SK-N-SH (cell line): ENCODE data around the gene ANK3. TPM values are rescaled to one million over a fixed set of nuclear protein-coding genes. Genes with fewer than 3 reads are reported as not detected.

Source experiments
- CTCF ChIA-PET: fragments of 300-600, 350-600 bp; formaldehyde crosslinking; extraction: SDS; loops from one replicate; lab custom pipeline; 2021; lab: Yijun Ruan, JAX
- POLR2A ChIA-PET: fragments of 350-600 bp; sonication (Branson Sonifier 250); formaldehyde crosslinking; extraction: SDS; loops from one replicate; lab custom pipeline; 2020; ENCODE audit warnings: antibody characterized with exemption, inconsistent platforms; lab: Yijun Ruan, JAX
- DNase-seq: peaks from one replicate; pipeline ENCODE4 v3.0.0; 2012
- H2AFZ ChIP-seq: fragments of 200-600 bp; sonication (generic); 2 replicates; pipeline ENCODE4 v1.8.1; 2016; ENCODE audit warnings: antibody characterized with exemption, mild to moderate bottlenecking, low read depth
- H3F3A ChIP-seq: fragments of 200-600 bp; sonication (generic); replicated peaks from 2 replicates; pipeline ENCODE3; 2016; ENCODE audit warnings: antibody characterized with exemption, mild to moderate bottlenecking; ENCODE audit not compliant: insufficient read depth
- H3K27ac ChIP-seq, 2 experiments: fragments of 200-500 bp in 1 of 2; fragments of 200-600 bp in 1 of 2; sonication (Bioruptor generic) in 1 of 2; sonication (generic), shearing (Covaris generic) in 1 of 2; 2 replicates each; pipeline versions ENCODE4 v1.5.1 to v1.6.1; 2014 to 2016; ENCODE audit warnings: low read depth in 2 of 2, inconsistent platforms in 1 of 2, low read length in 1 of 2, mild to moderate bottlenecking in 1 of 2, mixed read lengths in 1 of 2
- H3K27me3 ChIP-seq: fragments of 200-600 bp; sonication (generic), shearing (Covaris generic); 2 replicates; pipeline ENCODE4 v1.6.1; 2016; ENCODE audit warnings: mixed run types; ENCODE audit not compliant: insufficient read depth
- H3K36me3 ChIP-seq, 2 experiments: fragments of 200-500 bp in 1 of 2; fragments of 200-600 bp in 1 of 2; sonication (Bioruptor generic) in 1 of 2; sonication (generic) in 1 of 2; replicated peaks in 1 of 2; 2 replicates each; pipeline versions ENCODE3 to v1.5.1; 2014 to 2016; ENCODE audit warnings: low read length in 1 of 2, mild to moderate bottlenecking in 1 of 2; ENCODE audit not compliant: insufficient read depth in 2 of 2, control insufficient read depth in 1 of 2
- H3K4me1 ChIP-seq, 2 experiments: fragments of 200-500 bp in 1 of 2; fragments of 200-600 bp in 1 of 2; sonication (Bioruptor generic) in 1 of 2; sonication (generic), shearing (Covaris generic) in 1 of 2; 2 replicates each; pipeline versions ENCODE4 v1.5.1 to v1.6.1; 2014 to 2016; ENCODE audit warnings: low read depth in 1 of 2, low read length in 1 of 2, mixed run types in 1 of 2; ENCODE audit not compliant: insufficient read depth in 2 of 2, control insufficient read depth in 1 of 2
- H3K4me2 ChIP-seq: fragments of 200-600 bp; sonication (generic), shearing (Covaris generic); 2 replicates; pipeline ENCODE4 v1.6.1; 2017; ENCODE audit warnings: mixed run types
- H3K4me3 ChIP-seq, 2 experiments: fragments of 200-500 bp in 1 of 2; fragments of 200-600 bp in 1 of 2; sonication (Bioruptor generic) in 1 of 2; sonication (generic), shearing (Covaris generic) in 1 of 2; 2 replicates each; pipeline versions ENCODE4 v1.5.1 to v1.8.1; 2014 to 2016; ENCODE audit warnings: low read depth in 2 of 2, inconsistent platforms in 1 of 2, low read length in 1 of 2, mild to moderate bottlenecking in 1 of 2, mixed read lengths in 1 of 2, moderate library complexity in 1 of 2
- H3K79me2 ChIP-seq: fragments of 200-600 bp; sonication (generic); 2 replicates; pipeline ENCODE4 v1.8.1; 2017; ENCODE audit warnings: mild to moderate bottlenecking; ENCODE audit not compliant: insufficient read depth
- H3K9ac ChIP-seq: fragments of 200-600 bp; sonication (generic); 2 replicates; pipeline ENCODE4 v1.6.1; 2017; ENCODE audit warnings: mixed run types
- H3K9me2 ChIP-seq: fragments of 200-600 bp; sonication (generic); 2 replicates; pipeline ENCODE4 v1.6.1; 2017; ENCODE audit warnings: mixed run types
- H3K9me3 ChIP-seq: fragments of 200-600 bp; sonication (generic); 2 replicates; pipeline ENCODE4 v1.6.1; 2017; ENCODE audit warnings: mixed run types, mild to moderate bottlenecking, moderate library complexity
- H4K20me1 ChIP-seq: fragments of 200-600 bp; sonication (generic); 2 replicates; pipeline ENCODE4 v1.6.1; 2017; ENCODE audit warnings: mild to moderate bottlenecking, mixed run types; ENCODE audit not compliant: insufficient read depth
- ELF1 ChIP-seq: IDR thresholded peaks from 2 replicates; pipeline ENCODE4 v1.4.0; 2012
- EZH2phosphoT487 ChIP-seq: fragments of 200-600 bp; sonication (generic); IDR thresholded peaks from 2 replicates; pipeline ENCODE4 v1.6.1; 2017; ENCODE audit warnings: low read depth, mixed run types, mild to moderate bottlenecking, antibody characterized with exemption, moderate library complexity, borderline replicate concordance
- FOSL2 ChIP-seq: IDR thresholded peaks from 2 replicates; pipeline ENCODE4 v1.4.0; 2012; ENCODE audit warnings: low read depth, mild to moderate bottlenecking, moderate library complexity, borderline replicate concordance
- FOXJ3 ChIP-seq: sonication (generic); formaldehyde crosslinking; IDR thresholded peaks from 2 replicates; pipeline ENCODE4 v1.5.1; 2020; ENCODE audit warnings: mild to moderate bottlenecking, missing genetic modification reagents
- GABPA ChIP-seq: IDR thresholded peaks from 2 replicates; pipeline ENCODE4 v1.4.0; 2012; ENCODE audit warnings: low read depth, mild to moderate bottlenecking
- GATA2 ChIP-seq: sonication (generic); formaldehyde crosslinking; IDR thresholded peaks from 2 replicates; pipeline ENCODE4 v1.5.0; 2020; ENCODE audit warnings: mild to moderate bottlenecking, missing genetic modification reagents
- JUND ChIP-seq: IDR thresholded peaks from 2 replicates; pipeline ENCODE4 v1.4.0; 2012
- MEF2A ChIP-seq: IDR thresholded peaks from 2 replicates; pipeline ENCODE4 v1.4.0; 2012; ENCODE audit warnings: low read depth, borderline replicate concordance
- MXI1 ChIP-seq: IDR thresholded peaks from 2 replicates; pipeline ENCODE4 v1.6.1; 2012; ENCODE audit warnings: mild to moderate bottlenecking, low read depth, low read length, improper control_type of control experiment
- NFIC ChIP-seq: IDR thresholded peaks from 2 replicates; pipeline ENCODE4 v1.4.0; 2012; ENCODE audit warnings: borderline replicate concordance
- RAD21 ChIP-seq: IDR thresholded peaks from 2 replicates; pipeline ENCODE4 v1.6.1; 2012; ENCODE audit warnings: mild to moderate bottlenecking, low read length
- RCOR1 ChIP-seq: fragments of 150-350 bp; IDR thresholded peaks from 2 replicates; pipeline ENCODE4 v1.6.1; 2017; ENCODE audit warnings: antibody characterized with exemption, low read length
- SIN3A ChIP-seq: IDR thresholded peaks from 2 replicates; pipeline ENCODE4 v1.6.1; 2012; ENCODE audit warnings: low read depth, mild to moderate bottlenecking, low read length, moderate library complexity, borderline replicate concordance
- SMC3 ChIP-seq: IDR thresholded peaks from 2 replicates; pipeline ENCODE4 v1.6.1; 2012; ENCODE audit warnings: low read depth, low read length, improper control_type of control experiment
- YY1 ChIP-seq: IDR thresholded peaks from 2 replicates; pipeline ENCODE4 v1.4.0; 2012; ENCODE audit warnings: low read depth, mild to moderate bottlenecking
- WGBS: methylation state at CpG from one replicate; pipeline ENCODE4 v1.1.6; 2017; ENCODE audit warnings: low lambda C conversion rate; 5-methylcytosine and 5-hydroxymethylcytosine counted together
- polyA plus RNA-seq, 3 experiments: library from polyadenylated mRNA; depleted of rRNA; stranded (reverse); fragments of >200 nt; gene quantifications; 2 replicates each; pipeline ENCODE4 v1.2.3, GENCODE V29; 2012
- TF ChIP-seq, protein P1 (sequence below): IDR thresholded peaks from 2 replicates; pipeline ENCODE4; 2012
- TF ChIP-seq, protein P2 (sequence below): IDR thresholded peaks from 2 replicates; pipeline ENCODE4 v1.4.0; 2012; ENCODE audit warnings: low read depth
- TF ChIP-seq, protein P3 (sequence below): fragments of 150-350 bp; IDR thresholded peaks from 2 replicates; pipeline ENCODE4 v1.6.1; 2016; ENCODE audit warnings: mild to moderate bottlenecking, low read depth, low read length
- TF ChIP-seq, protein P4 (sequence below): IDR thresholded peaks from 2 replicates; pipeline ENCODE4 v1.4.0; 2012; ENCODE audit warnings: low read depth, borderline replicate concordance
- TF ChIP-seq, protein P5 (sequence below): IDR thresholded peaks from 2 replicates; pipeline ENCODE4 v1.6.1; 2012; ENCODE audit warnings: mild to moderate bottlenecking, low read depth, low read length, moderate library complexity

ANK3 gene
- polyA plus RNA-seq, 1 of the 3 experiments (the other 2 are of a cell fraction), result 10.0 TPM

DNA sequence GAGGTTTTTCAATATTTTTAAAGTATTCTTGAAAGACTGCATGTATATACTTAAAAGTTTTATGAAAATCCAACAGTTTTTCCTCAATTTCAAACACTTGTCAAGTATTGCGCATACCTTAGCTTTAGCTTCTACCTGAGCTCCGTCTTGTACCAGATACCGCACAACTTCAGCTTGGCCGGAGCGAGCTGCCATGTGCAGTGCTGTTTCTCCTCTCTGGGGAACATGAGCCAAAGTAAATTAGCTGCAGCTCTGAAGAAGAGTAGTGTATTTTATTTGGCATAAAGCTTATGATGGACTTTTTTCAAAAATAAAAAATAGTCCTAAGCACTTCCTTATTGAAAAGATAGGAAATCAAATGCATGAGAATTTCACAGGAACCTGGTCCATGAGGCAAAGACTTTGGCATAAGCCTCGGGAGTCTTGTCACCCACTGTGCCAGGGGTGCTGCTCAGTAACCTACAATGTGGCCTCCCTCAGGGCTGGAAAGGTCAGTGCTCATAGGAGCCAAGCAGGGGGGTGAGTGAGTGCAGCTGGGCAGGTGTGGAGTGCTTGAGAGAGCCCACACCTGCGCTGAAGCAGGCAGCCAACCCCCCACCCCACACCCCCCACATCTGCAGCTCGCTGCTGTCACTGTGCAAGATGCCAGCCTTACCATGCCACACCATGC is 189.5 kb downstream of the ANK3 start:
- no peaks in the 10 kb centered on the region for H3K9me3 ChIP-seq
- no peaks in the 10 kb centered on the region for H3F3A ChIP-seq
- TF ChIP-seq, protein P1, sequence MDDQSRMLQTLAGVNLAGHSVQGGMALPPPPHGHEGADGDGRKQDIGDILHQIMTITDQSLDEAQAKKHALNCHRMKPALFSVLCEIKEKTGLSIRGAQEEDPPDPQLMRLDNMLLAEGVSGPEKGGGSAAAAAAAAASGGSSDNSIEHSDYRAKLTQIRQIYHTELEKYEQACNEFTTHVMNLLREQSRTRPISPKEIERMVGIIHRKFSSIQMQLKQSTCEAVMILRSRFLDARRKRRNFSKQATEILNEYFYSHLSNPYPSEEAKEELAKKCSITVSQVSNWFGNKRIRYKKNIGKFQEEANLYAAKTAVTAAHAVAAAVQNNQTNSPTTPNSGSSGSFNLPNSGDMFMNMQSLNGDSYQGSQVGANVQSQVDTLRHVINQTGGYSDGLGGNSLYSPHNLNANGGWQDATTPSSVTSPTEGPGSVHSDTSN, result no peak
- TF ChIP-seq, protein P2, sequence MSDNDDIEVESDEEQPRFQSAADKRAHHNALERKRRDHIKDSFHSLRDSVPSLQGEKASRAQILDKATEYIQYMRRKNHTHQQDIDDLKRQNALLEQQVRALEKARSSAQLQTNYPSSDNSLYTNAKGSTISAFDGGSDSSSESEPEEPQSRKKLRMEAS, result no peak
- TF ChIP-seq MXI1 (no peak), NFIC (no peak), RCOR1 (no peak), JUND (no peak), GATA2 (CRISPR knock-in tag) (no peak), SMC3 (no peak), RAD21 (no peak)
- TF ChIP-seq, protein P3, sequence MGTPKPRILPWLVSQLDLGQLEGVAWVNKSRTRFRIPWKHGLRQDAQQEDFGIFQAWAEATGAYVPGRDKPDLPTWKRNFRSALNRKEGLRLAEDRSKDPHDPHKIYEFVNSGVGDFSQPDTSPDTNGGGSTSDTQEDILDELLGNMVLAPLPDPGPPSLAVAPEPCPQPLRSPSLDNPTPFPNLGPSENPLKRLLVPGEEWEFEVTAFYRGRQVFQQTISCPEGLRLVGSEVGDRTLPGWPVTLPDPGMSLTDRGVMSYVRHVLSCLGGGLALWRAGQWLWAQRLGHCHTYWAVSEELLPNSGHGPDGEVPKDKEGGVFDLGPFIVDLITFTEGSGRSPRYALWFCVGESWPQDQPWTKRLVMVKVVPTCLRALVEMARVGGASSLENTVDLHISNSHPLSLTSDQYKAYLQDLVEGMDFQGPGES, result no peak
- no peaks in the 10 kb centered on the region for H4K20me1 ChIP-seq
- peaks cover 0 to 9% of the 10 kb centered on the region in 2 experiments; a peak in 2 of 4 replicates for H3K4me1 ChIP-seq
- peaks cover 0 to 6% of the 10 kb centered on the region in 2 experiments for H3K36me3 ChIP-seq
- H3K4me3 ChIP-seq, result no peak overlapping the region
- no peak overlapping the region for H3K27ac ChIP-seq
- H2AFZ ChIP-seq, result no peak overlapping the region
- ChIA-PET POLR2A (no interaction called here), CTCF (interaction anchor here (0.8 to 1.5 kb wide), 4 partner anchors 8 to 100 kb away, joined by 3 to 7 read pairs (median 4); no protein-coding TSS in a partner anchor)
- DNase-seq, result no peak
- H3K9ac ChIP-seq, result no peak overlapping the region
- no peaks in the 10 kb centered on the region for H3K27me3 ChIP-seq
- no peaks in the 10 kb centered on the region for H3K9me2 ChIP-seq
- H3K79me2 ChIP-seq, result no peaks in the 10 kb centered on the region
- 93% methylated on average over 6 of the region's 8 CpGs for WGBS
- no peak overlapping the region for H3K4me2 ChIP-seq

DNA sequence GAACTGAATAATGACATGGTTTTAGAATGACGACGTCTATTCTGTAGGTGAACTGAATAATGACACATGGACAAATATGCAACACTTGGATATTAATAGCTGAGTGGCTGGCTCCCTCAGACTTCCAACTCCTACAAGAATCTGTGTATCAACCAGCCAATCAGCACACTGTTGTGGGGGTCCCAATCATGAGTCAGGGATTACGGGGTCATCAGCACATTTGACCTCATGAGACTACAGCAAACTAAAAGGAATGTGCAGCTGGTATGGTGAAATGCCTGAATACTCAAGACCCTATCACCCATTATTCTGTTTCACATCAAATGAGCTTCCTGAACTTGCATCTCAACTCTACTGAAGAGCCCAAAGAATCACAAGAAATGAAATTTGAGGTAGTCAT is 192.5 kb downstream of the ANK3 start:
- Histone ChIP-seq H3F3A (no peaks in the 10 kb centered on the region), H4K20me1 (no peaks in the 10 kb centered on the region), H3K4me1 (peaks cover 0 to 9% of the 10 kb centered on the region in 2 experiments; a peak in 2 of 4 replicates), H3K4me3 (no peak overlapping the region), H3K27me3 (no peaks in the 10 kb centered on the region), H2AFZ (no peak overlapping the region), H3K36me3 (peaks cover 0 to 6% of the 10 kb centered on the region in 2 experiments), H3K9ac (no peak overlapping the region), H3K9me3 (no peaks in the 10 kb centered on the region), H3K4me2 (no peak overlapping the region), H3K9me2 (no peaks in the 10 kb centered on the region), H3K79me2 (no peaks in the 10 kb centered on the region), H3K27ac (no peak overlapping the region)
- ChIA-PET CTCF (interaction anchor here (1.6 to 2.5 kb wide), 3 partner anchors 8 to 96 kb away, joined by 4 to 17 read pairs (median 7); no protein-coding TSS in a partner anchor), POLR2A (no interaction called here)
- 96% methylated on average over 2 of the region's 3 CpGs for WGBS
- no peak for DNase-seq
- TF ChIP-seq YY1 (no peak), RAD21 (no peak), FOXJ3 (no peak), JUND (no peak), GABPA (no peak), SMC3 (no peak), SIN3A (no peak), MEF2A (no peak), NFIC (no peak), EZH2phosphoT487 (no peak), MXI1 (no peak), FOSL2 (no peak), ELF1 (no peak)
- TF ChIP-seq, protein P2, result no peak
- TF ChIP-seq, protein P4, sequence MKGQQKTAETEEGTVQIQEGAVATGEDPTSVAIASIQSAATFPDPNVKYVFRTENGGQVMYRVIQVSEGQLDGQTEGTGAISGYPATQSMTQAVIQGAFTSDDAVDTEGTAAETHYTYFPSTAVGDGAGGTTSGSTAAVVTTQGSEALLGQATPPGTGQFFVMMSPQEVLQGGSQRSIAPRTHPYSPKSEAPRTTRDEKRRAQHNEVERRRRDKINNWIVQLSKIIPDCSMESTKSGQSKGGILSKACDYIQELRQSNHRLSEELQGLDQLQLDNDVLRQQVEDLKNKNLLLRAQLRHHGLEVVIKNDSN, result no peak
- TF ChIP-seq, protein P5, sequence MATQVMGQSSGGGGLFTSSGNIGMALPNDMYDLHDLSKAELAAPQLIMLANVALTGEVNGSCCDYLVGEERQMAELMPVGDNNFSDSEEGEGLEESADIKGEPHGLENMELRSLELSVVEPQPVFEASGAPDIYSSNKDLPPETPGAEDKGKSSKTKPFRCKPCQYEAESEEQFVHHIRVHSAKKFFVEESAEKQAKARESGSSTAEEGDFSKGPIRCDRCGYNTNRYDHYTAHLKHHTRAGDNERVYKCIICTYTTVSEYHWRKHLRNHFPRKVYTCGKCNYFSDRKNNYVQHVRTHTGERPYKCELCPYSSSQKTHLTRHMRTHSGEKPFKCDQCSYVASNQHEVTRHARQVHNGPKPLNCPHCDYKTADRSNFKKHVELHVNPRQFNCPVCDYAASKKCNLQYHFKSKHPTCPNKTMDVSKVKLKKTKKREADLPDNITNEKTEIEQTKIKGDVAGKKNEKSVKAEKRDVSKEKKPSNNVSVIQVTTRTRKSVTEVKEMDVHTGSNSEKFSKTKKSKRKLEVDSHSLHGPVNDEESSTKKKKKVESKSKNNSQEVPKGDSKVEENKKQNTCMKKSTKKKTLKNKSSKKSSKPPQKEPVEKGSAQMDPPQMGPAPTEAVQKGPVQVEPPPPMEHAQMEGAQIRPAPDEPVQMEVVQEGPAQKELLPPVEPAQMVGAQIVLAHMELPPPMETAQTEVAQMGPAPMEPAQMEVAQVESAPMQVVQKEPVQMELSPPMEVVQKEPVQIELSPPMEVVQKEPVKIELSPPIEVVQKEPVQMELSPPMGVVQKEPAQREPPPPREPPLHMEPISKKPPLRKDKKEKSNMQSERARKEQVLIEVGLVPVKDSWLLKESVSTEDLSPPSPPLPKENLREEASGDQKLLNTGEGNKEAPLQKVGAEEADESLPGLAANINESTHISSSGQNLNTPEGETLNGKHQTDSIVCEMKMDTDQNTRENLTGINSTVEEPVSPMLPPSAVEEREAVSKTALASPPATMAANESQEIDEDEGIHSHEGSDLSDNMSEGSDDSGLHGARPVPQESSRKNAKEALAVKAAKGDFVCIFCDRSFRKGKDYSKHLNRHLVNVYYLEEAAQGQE, result no peak
